ENCODE results near the gene TRMT11. TPM values are rescaled to one million over a fixed set of nuclear protein-coding genes. Genes with fewer than 3 reads are reported as not detected.

The TRMT11 gene
- total RNA-seq, 4 donors from 2014 or later, result 16.1 to 24.9 (median 18.8) TPM

DNA sequence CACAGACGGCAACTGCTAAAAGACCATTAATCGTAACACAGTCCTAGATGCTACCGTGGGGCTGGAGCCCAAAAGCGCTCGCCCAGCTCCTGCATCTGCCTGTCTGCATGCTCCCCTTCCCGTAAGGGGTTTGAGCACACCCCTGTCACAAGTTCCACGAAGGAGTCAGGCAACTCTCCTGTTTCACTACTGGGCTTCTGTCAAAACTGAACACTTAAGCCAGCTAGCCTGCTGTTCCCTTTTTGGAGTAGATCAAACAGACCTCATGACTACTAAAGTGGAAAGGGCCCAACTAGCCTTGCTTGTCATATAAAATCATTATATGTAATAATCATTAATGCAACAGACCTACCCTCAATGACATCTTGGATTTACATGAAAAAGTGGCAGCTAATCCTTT, 61.3 kb downstream of the TRMT11 start:
- no peak overlapping the region for H3K27ac ChIP-seq (replicated peaks in 1 of 4)
- peaks cover 0 to 10% (median 2%) of the 10 kb centered on the region in 4 donors for H3K4me1 ChIP-seq
- WGBS, result 88% methylated on average over 7 of the region's 7 CpGs
- H3K4me3 ChIP-seq, result no peak overlapping the region
- no peak for TF ChIP-seq EP300 (IDR thresholded peaks at IDR 0.05)
- no peak for TF ChIP-seq POLR2A (IDR thresholded peaks at IDR 0.05; ENCODE audit: low read depth)
- TF ChIP-seq, protein P1, sequence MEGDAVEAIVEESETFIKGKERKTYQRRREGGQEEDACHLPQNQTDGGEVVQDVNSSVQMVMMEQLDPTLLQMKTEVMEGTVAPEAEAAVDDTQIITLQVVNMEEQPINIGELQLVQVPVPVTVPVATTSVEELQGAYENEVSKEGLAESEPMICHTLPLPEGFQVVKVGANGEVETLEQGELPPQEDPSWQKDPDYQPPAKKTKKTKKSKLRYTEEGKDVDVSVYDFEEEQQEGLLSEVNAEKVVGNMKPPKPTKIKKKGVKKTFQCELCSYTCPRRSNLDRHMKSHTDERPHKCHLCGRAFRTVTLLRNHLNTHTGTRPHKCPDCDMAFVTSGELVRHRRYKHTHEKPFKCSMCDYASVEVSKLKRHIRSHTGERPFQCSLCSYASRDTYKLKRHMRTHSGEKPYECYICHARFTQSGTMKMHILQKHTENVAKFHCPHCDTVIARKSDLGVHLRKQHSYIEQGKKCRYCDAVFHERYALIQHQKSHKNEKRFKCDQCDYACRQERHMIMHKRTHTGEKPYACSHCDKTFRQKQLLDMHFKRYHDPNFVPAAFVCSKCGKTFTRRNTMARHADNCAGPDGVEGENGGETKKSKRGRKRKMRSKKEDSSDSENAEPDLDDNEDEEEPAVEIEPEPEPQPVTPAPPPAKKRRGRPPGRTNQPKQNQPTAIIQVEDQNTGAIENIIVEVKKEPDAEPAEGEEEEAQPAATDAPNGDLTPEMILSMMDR (IDR thresholded peaks at IDR 0.05), result no peak
- no peak for TF ChIP-seq POLR2AphosphoS5 (IDR thresholded peaks at IDR 0.05)
- no peaks in the 10 kb centered on the region for H3K27me3 ChIP-seq
- intact Hi-C loops (cut with DNase I), result no loop called here
- peaks cover 0 to 28% (median 11%) of the 10 kb centered on the region in 4 donors for H3K36me3 ChIP-seq
- peaks cover 0 to 6% (median 0%) of the 10 kb centered on the region in 4 donors for H3K9me3 ChIP-seq
- DNase-seq (ENCODE audit: extremely low spot score), result no peak

DNA sequence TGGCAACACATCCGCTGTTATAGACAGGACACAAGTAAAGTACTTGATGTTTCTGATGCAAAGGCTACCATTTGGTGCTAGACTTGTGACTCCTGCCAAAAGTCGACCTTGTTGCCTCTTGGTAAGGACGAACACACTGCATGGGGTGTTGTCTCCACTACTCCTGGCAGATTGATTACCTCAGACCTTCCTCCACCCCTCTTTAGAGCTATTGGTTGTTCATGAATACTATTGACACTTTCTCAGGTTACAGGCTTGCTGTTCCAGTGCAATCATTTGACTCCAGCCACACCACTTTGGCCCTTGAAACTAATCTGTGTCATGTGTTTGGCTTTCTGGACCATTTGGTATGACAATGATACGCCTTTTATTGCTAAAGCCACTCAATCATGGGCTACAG, 62.3 kb downstream of the TRMT11 start:
- no peak for DNase-seq (ENCODE audit: extremely low spot score)
- H3K36me3 ChIP-seq, result peaks cover 0 to 38% (median 13%) of the 10 kb centered on the region in 4 donors
- no peak overlapping the region for H3K27ac ChIP-seq (replicated peaks in 1 of 4)
- intact Hi-C loops (cut with DNase I), result no loop called here
- no peak overlapping the region for H3K4me3 ChIP-seq
- WGBS, result 88% methylated on average over 4 of the region's 4 CpGs
- TF ChIP-seq EP300 (IDR thresholded peaks at IDR 0.05), result no peak
- TF ChIP-seq, protein P1 (IDR thresholded peaks at IDR 0.05), result no peak
- TF ChIP-seq POLR2AphosphoS5 (IDR thresholded peaks at IDR 0.05), result no peak
- no peak for TF ChIP-seq POLR2A (IDR thresholded peaks at IDR 0.05; ENCODE audit: low read depth)
- no peaks in the 10 kb centered on the region for H3K27me3 ChIP-seq
- H3K4me1 ChIP-seq, result peaks cover 0 to 12% (median 3%) of the 10 kb centered on the region in 4 donors
- H3K9me3 ChIP-seq, result peaks cover 0 to 6% (median 0%) of the 10 kb centered on the region in 4 donors

DNA sequence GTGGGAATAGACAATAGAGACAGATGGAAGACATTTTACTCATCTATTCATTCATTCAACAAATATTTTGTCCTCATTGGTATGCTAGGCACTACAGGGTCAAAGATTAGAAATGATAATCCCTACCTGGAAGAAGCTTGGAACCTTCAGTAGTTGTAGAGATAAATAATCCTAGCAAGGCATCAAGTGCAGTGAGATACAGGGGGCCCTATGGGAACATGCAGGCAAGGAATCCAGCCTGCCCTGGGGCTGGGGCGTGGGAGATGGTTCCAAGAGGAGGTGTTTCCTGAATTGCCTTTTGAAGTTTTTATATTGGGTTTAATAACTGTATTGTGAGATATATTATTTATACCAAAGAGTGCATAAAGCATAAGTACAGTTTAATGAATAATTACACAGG, 64.5 kb downstream of the TRMT11 start:
- no peak overlapping the region for H3K4me3 ChIP-seq
- no peaks in the 10 kb centered on the region for H3K27me3 ChIP-seq
- no peak for TF ChIP-seq POLR2AphosphoS5 (IDR thresholded peaks at IDR 0.05)
- TF ChIP-seq POLR2A (IDR thresholded peaks at IDR 0.05; ENCODE audit: low read depth), result no peak
- H3K36me3 ChIP-seq, result peaks cover 0 to 41% (median 13%) of the 10 kb centered on the region in 4 donors
- no peak for DNase-seq (ENCODE audit: extremely low spot score)
- H3K4me1 ChIP-seq, result peaks cover 0 to 24% (median 12%) of the 10 kb centered on the region in 4 donors
- 94% methylated on average over 1 of the region's 1 CpG for WGBS
- H3K27ac ChIP-seq (replicated peaks in 1 of 4), result no peak overlapping the region
- intact Hi-C loops (cut with DNase I), result no loop called here
- no peaks in the 10 kb centered on the region for H3K9me3 ChIP-seq

DNA sequence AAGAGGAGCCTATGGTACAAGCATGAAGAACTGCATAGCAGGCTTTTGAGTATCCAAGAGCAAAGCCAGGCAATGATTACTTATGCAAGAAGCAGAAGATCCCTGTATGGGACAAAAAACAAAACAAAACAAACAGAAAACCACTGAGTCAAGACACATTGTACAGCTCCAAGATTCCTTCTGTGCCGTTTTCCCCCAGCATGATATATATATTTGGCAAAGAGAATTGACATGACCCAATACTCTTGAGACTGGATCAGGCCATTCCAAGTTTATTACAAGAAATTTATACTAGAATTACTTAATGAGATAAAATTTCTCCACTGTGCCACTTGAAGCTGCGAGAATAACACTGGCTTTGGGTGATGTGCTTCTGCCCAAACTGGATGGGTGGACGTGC, 65.5 kb downstream of the TRMT11 start:
- H3K27ac ChIP-seq (replicated peaks in 1 of 4), result no peak overlapping the region
- intact Hi-C loops (cut with DNase I), result no loop called here
- TF ChIP-seq EP300 (IDR thresholded peaks at IDR 0.05), result no peak
- no peaks in the 10 kb centered on the region for H3K9me3 ChIP-seq
- DNase-seq (ENCODE audit: extremely low spot score), result no peak
- WGBS, result 95% methylated on average over 3 of the region's 3 CpGs
- H3K36me3 ChIP-seq, result peaks cover 0 to 34% (median 12%) of the 10 kb centered on the region in 4 donors
- peaks cover 0 to 24% (median 12%) of the 10 kb centered on the region in 4 donors for H3K4me1 ChIP-seq
- H3K27me3 ChIP-seq, result no peaks in the 10 kb centered on the region
- no peak overlapping the region for H3K4me3 ChIP-seq

DNA sequence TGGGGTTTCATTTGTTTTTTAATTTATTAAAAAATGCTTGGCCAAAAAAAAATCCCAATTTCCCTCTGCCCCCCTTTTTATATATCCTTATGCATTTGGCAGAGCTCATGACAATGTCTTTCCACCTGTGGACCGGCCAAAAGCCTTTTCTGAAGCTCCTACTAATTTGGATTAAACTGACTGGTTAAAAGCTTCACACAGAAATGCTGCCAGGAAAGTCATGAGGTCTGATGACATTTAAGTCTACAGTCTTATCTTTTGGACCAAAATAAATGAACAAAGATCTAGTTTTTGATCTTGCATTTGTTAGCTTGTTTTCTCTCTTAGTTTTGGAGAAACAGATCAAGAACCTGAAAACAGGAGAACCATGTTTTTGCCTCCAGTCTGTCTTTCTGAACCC, 66.1 kb downstream of the TRMT11 start:
- no peak for DNase-seq (ENCODE audit: extremely low spot score)
- WGBS, result 8% methylated on average over 1 of the region's 1 CpG
- intact Hi-C loops (cut with DNase I), result no loop called here
- peaks cover 0 to 24% (median 12%) of the 10 kb centered on the region in 4 donors for H3K4me1 ChIP-seq
- TF ChIP-seq EP300 (IDR thresholded peaks at IDR 0.05) (no peak), POLR2A (IDR thresholded peaks at IDR 0.05; ENCODE audit: low read depth) (no peak), POLR2AphosphoS5 (IDR thresholded peaks at IDR 0.05) (no peak)
- TF ChIP-seq, protein P1 (IDR thresholded peaks at IDR 0.05), result no peak
- H3K9me3 ChIP-seq, result no peaks in the 10 kb centered on the region
- H3K36me3 ChIP-seq, result peaks cover 0 to 27% (median 6%) of the 10 kb centered on the region in 4 donors
- no peaks in the 10 kb centered on the region for H3K27me3 ChIP-seq
- no peak overlapping the region for H3K4me3 ChIP-seq
- H3K27ac ChIP-seq (replicated peaks in 1 of 4), result no peak overlapping the region

DNA sequence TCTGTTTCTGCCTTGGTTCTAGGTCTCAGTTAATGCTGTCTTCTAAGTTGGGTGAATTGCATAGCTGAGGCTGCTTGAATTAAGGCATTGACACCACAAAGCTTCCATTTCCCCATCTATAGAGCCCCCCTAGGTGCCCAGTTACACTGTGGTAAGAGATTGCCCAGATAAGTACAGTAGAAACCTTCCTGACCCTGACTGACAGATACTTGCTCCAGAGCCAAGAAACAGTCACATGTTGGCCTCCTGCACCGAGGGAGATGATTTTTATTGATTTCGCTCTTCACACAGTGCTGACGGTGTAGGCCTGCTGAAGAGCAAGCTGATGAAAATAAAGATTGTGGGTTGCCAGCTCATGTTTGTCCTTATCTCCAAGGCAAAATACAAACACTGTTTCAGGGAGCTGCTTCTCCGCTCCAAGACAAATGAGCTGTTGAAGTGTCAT, 67.9 kb downstream of the TRMT11 start:
- TF ChIP-seq EP300 (IDR thresholded peaks at IDR 0.05), result no peak
- TF ChIP-seq, protein P1 (IDR thresholded peaks at IDR 0.05), result no peak
- TF ChIP-seq POLR2AphosphoS5 (IDR thresholded peaks at IDR 0.05), result no peak
- no peak for TF ChIP-seq POLR2A (IDR thresholded peaks at IDR 0.05; ENCODE audit: low read depth)
- Histone ChIP-seq H3K4me3 (no peak overlapping the region), H3K4me1 (peaks cover 0 to 24% (median 12%) of the 10 kb centered on the region in 4 donors), H3K9me3 (no peaks in the 10 kb centered on the region), H3K27ac (replicated peaks in 1 of 4) (peak overlapping the region in 1 of 4 donors; percentile 25), H3K27me3 (no peaks in the 10 kb centered on the region), H3K36me3 (peaks cover 0 to 14% (median 2%) of the 10 kb centered on the region in 4 donors)
- intact Hi-C loops (cut with DNase I), result no loop called here
- 48% methylated on average over 4 of the region's 4 CpGs for WGBS
- DNase-seq (ENCODE audit: extremely low spot score), result no peak

Data from esophagus muscularis mucosa (tissue), 4 donors.